CD4-positive, alpha-beta T cell treated with Interleukin-4 for 1 hour (primary cell): ENCODE data around the gene LAPTM5.
A peak's percentile ranks its signal among the peaks of the same experiment; 100 is the strongest.
"Not testable (repeated sequence)": the region's sequence is repeated elsewhere in the genome, so short reads cannot be mapped to it uniquely, and the experiment has no call there.

Source experiments
- DNase-seq, 2 donors: peaks; one replicate each; pipeline ENCODE4 v3.0.0-alpha.2; 2020 to 2022

Gene LAPTM5

DNA sequence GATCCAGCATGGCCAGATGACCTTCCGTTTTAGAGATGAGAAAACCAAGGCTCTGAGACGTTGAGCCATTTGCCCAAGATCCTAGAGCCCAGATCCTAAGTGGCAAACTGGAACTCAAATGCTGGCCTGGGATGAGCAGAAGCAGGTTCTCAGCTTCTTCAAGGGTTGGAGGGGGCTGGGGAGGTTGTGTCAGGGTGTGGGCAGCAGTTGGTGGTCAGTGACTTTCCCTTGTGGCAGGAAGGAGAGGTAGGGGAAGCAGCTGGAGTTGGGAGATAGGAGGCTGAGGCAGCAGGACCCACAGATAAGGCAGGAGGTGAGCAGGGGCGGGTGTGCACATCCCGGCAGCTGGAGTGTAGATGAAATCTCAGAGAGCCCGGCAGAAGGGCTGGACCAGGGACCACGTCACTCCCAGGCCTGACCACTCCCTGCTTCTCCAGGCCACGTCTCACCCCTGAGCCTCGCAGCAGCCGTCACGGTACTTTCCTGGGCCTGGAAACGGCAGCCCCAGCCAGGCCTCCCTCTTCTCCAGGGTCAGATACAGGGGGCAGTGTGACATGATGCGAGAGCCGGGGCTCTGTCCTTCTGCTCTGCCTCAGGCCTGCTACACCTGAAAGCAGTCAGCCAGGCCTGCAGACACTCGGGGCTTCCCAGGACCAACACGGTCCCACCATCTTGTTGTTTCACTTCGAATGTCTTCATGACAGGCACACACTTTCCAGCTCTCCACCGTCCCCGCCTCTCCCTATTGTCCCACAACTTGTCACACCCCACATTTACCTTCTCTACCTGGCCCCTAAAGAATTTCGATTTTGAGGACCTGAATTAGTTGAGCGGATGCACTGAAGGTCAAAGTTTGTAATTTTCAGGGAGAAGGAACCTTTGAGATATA, 11.5 kb upstream of the LAPTM5 start:
- peak in 1 of 2 donors; percentile 41 for DNase-seq

DNA sequence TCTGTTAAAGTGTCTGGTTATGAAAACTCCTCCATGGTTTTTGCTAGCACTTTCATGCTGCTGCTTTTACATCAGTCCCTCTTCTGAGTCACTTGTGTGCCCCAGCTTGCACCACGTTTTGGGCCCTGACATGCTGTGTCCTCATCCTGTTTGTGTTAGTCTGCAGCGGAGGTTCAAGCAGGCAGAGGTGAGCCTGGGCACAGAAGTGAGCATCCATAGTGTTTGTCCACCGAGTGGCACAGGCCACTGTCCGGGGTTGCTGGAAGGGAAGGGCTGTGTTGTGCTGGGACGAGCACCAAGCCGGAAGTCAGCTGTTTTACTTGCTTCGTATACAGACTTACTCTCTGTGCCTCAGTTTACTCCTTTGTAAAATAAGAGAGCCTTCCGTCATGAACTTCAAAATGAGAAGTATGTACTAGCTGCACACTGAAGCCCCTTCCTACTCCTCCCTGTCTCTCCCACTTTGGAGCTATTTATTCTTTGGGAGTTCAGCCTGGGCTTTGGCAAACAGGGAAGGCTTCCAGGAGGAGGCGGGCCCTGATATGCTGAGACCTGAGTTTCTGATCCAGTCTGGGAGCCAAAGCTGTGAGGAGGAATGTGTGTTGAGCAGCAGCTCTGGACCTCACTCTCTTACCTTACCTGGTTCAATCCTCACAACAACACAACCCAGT, 10.7 kb upstream of the LAPTM5 start:
- no peak for DNase-seq

DNA sequence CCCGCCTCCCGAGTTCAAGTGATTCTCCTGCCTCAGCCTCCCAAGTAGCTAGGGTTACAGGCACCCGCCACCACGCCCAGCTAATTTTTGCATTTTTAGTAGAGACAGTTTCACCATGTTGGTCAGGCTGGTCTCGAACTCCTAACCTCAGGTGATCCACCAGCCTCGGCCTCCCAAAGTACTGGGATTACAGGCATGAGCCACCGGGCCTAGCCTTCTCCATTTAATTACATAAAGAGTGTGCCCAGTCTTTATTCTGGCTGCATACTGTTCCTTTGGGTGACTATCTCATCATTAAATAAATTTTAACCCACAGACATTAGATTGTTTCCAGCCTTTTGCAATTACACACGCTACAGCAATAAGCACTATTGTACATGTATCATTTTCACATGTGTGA, 9.4 kb upstream of the LAPTM5 start:
- not testable (repeated sequence) for DNase-seq

DNA sequence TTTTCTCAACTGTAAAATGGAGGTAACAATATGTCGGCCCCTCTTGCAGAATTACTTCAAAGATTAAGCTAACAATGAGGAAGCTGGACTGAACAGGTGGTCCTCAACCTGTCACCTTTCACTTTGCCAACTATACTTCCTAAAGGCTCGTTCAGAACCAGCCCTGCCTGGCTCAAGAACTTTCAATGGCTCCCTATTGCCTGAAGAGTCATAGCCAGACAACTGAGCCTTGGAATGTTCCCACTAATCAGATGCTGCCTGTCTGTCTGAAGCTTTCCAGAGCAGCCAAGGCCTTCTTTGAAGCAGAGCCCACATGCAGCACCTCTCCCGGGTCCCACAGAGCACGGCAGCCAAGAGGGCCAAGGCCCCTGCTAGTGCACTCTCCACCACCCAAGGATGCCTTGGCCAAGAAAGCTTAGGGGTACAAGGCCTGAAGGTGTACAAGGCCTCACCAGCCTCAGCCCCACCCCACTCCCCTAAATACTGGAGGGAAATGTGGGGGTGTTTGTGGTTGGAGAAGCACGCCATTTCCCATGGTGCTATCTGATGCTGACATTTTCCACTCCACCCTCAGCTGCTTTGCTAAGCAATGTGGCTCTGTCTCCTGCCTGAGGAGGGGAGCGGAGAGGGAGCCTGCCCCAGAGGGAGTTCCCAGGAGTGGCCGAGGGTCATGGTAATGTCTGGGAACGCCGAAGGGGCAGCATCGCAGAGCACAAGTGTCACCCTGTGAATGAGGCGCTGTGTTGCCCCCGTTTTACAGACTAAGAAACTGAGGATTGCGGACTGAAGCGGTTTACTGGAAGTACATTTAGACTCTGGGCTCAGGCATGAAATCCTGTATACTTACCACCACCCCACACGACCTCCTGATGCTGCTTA, 8.2 kb upstream of the LAPTM5 start:
- no peak for DNase-seq

DNA sequence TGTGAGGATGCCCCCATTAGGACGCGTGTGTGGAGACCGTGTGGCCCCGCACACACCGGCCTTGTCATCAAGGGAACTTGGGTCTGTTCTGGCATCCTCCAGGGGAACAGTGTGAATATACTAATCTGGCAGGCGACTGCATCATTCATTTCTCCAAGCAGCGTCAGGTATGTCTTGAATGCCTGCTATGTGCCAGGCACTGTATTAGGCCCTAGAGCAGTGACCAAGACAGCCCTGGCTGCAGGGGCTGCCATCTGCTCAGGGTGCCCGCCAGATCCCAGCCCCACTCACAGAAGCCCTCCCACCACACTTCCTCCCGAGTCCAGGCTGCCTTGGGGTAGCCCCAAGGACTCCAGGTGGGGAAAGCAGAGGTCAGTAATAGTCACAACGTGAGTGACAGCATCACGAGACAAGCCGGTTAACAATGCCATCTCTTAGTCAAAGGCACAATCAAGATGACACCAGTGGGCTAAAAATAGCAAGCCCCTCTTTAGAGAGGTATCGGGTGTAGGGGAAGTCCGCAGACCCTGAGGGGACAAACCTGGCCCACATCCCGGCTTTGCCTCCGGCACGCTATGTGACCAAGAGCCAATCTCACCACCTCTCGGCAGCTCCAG, 7.5 kb upstream of the LAPTM5 start:
- no peak for DNase-seq

DNA sequence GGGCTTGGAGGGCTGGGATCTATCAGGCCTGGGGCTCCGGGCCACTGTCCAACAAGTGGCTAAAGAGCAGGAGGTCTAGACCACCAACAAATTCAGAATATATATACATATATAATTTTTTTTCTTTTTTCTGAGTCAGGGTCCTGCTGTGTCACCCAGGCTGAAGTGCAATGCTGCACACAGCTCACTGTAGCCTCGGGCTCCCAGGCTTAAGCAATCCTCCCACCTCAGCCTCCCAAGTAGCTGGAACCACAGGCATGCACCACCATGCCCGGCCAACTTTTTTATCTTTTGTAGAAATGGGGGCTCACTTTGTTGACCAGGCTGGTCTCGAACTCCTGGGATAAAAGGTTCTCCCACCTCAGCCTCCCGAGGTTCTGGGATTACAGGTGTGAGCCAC, 6.8 kb upstream of the LAPTM5 start:
- no peak for DNase-seq

DNA sequence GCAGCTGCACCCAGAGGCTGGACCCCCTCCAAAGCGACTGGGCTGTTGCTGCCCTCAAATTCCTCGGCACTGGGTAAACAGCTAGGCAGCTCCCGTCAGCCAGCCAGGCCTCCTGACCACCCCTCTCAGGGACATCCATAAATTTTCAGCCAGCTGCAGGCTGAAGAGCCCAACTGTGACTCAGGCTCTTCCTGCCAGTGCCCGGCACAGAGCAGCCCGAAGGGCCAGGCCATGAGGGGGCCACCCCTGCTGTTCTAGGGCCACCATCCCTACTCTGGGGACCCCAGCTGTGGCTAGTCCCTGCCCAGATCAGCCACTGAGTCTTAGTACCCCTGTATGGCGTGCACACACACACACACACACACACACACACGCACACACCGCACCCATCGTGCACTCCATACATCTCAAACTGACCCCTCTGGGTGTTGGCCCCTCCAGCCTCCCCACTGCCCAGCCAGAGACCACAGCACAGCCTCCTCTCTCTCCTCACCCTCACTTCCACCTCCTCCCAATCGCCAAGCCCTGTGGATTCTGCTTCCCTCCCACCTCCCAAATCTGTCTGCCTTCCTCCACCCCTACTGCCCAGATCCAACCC, 6.2 kb upstream of the LAPTM5 start:
- no peak for DNase-seq

DNA sequence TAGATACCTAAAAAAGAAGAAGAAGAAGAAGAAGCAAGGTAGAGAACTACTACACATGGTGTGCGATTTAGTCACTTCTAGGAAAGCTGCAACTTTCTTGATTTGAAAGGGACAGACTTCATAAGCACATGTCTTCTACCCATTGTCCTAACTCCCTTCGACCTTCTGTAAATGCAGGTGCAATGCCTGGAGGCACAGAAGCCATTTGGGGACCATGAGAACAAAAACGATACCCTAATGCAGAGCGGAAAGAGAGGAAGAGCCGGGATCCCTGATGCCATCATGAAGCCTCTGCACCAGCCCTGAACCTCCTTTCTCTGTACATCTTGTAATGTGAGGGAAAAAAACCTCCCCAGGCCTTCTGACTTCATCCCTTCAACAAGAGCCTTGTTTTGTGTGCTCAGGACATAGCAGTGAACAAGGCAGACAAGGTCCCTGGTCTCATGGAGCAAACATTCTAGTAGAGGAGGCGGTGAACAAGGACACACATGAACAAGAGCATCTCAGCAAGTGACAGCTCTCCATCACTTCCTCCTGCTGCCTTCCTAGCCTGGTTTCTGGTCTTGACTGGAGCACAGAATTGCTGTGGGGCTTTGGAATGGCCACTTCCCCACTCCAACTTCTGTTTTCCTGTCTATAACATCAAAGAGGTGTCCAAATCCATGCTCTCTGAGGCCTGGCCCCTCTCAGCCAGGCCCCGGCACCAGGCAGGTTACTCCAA, 5.5 kb upstream of the LAPTM5 start:
- DNase-seq = no peak

DNA sequence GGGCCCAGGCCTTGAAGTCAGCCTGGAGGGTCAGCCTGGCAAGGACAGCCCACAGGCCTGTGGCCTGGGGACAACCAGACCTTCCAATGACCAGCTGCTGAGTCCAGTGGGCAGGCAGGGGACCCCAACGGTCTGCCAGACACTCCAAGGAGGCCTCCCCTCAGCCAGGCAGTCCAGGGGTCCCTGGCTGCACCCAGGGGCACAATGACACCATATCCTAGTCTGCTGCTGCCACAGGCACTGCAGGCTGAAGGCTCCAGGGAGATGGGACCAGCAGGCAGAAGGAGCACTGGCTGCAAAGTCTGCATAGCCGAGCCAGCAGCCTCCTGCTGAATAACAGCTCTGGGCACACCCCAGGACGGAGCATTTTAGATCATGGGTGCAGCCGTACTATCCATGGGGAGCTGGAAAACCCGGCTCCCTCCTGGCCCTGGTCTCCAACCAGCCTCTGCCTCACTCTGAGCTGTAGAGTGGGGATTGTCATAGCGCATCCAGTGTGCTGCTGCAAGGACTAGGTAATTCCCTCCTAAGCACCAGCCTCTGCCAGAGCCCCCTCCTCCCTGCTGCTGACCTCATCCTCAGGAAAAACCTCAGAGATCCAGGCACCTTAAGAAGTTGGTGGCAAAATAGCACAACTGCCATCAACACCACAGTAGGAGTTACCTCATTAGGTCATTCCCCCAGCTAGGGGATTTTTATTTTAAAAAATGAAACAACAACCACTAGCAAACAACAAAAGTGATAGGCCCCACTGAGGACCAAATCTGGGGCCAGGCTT, 4.8 kb upstream of the LAPTM5 start:
- no peak for DNase-seq

DNA sequence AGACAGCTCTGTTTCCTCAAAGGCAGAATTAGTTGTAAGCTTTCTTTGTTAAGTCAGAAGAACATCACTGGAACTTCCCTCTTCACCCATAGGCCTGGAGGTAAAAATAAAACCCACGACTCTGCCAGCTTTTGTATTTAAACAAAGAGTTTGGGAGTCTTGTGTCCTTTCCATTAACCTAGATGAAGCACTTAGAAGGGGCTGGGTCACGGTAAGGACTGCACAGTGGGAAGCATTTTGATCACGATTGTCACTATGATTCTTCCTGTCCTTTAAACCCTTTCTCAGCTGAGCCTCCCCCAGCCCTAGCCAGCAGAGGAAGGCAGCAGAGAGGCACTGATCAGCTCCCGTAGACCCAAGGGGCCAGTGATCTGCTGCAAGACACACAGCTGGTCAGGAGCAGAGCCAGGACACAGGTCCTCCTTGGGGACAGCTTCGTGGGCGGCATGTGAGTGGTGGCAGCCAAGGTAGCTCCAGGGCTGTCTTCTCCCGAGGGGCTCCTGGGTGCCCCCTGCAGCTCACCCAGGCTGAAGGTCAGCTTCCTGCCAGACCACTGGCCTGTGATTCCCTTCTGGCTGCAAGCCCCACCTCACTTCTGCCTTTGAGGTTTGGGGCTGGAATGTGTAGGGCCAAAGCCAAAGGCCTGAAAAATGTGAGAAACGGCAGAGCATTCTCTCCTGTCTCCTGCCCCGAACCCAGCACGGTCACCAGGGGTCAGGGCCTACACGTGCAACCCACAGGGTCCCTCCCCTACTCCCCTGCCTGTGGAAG, 4.0 kb upstream of the LAPTM5 start:
- no peak for DNase-seq

DNA sequence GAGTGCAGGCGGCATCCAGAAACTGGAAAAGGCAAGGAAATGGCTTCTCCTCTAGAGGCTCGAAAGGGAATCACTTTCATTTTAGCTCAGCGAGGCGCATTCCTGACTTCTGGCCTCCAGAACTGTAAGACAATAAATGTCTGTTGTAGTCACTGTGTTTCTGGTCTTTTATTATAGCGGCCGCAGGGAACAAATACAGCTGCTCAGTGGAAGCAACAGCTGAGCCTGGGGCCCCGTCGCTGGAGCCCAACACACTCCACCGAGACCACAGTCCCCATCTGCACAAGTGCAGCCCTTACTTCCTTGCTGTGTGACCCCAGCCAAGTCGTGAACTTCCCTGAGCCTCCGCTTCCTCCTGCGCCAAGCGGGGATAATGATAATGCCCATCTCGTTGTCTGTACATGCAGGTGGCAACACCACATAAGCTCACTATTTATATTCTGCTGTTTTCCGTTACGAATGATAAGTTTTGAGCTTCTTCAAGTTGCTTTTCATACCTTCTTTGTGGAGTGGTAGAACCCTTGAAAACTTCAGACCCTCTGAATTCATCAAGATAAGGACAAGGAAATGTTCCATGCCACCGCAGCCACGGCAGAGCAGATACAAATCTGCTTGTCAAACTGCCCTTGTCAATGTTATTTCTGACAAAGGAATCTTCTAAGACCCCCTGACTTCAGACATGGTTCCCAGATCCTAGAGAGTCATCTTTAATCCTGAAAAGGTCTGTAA, 3.2 kb upstream of the LAPTM5 start:
- no peak for DNase-seq

DNA sequence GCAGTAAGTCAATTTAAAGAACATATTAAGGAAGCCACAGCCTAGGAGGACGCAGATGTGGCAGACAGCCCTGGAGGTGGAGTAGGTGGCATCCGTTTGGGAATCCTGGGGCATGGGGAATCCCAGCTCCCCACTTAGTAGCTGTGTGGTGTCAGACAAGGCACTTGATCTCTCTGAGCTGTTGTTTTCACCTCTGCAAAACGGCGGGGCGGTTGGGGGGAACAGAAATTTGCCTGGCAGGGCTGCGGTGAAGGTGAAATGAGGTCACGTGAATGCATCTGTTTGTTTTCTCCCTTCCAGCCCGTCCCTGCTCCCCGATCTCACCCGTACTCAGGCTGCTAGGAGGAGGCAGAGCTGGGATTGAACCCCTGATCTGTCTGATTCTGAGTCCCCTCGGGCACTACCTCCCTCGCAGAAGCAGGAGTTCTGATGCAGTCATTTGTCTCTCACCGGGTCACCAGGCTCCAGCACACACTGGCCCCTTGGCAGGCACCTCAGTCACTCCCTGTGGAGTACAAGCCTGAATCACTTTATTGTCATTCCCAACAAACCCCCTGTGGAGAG, 2.2 kb upstream of the LAPTM5 start:
- DNase-seq = peak; percentile 69 to 71

DNA sequence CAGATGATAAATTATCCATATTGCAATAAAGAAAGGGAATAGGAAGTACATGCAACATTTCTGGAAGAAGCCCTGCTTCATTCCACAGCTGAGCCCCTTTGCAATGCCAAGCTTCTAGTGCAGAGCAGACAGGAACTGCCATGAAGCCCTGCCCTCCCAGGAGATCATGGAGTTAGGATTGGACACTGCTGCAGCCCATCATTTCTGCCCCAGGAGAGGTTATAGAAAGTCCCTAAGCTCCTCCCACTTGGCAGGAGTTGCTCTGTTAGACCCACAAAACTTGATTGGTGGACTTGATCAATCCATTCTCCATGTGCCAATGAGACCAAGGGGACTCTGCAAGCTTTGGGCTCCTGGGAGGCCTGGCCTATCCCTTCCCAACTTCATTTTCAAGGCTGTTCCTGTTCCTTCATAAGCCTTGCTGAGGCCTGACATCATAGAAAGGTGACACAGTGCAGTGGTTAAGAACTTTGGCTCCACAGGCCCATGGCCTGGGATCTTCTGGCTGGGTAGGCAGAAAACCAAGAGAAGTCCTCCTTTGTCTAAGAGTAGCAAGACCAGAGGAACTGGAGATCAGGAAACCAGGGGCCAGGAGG, 1.3 kb upstream of the LAPTM5 start:
- no peak for DNase-seq

DNA sequence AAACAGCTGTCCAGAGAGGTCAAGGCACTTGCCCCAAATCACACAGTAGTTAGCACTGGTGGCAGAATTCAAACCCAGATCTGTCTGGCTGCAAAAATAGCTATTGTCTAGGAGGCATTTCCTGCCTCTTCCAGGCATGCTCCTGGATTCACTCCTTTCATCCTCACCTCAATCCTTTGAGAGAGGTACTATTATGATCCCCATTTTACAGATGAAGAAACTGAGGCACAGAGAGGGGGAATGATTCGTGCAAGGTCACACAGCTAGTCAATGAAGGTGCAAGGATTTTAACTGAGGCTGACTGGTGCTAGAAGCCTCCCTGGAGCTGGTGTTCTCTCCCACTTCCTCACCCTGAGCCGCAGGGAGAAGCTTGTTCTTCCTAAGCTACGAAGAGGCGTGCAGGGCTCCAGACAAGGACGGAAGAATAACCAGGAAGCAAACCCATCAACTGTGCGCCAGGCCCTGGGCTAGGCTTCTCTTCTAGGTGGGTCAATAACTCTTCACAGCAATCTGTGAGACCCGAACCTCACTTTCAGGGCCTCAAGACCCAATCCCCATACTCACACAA, 631 bp upstream of the LAPTM5 start:
- DNase-seq = no peak

DNA sequence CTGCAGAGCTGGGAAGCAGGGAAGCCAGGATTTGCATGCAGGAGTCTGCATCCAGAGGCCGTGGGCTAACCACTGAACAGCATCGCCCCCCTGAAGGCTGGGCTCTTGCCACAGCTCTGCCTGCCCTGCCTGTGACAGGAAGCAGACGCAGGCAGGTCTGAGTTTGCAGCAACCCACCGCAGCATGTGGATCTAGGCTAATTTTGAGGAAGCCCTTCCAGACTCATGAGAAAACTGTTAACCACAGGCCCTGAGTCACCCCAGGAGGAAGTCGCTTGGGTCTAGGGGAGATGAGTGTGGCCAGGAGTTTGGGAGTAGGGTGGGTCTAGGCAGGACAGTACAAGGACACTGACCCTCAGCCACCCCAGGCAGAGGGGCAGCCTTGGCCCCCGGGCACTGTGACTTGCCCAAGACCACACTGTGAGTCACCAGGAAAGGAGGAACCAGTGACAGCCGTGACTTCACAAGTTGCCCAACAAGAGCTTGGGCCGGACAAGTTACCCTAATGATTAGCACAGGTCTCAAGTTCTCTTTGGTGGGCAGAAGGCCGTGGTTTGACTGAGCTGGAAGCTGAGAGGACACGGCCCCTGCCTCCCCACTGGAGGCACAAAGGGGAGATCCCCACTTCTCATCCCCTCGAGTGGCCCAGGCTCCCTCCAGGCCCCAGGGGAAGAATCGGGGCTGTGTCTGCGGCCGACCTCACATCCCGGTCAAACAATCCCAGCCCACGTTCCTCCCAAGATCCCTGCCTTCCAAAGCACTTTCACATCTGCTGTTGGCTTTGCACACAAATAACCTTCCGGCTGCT, 826 bp downstream of the LAPTM5 start:
- DNase-seq = peak; percentile 81 to 91

DNA sequence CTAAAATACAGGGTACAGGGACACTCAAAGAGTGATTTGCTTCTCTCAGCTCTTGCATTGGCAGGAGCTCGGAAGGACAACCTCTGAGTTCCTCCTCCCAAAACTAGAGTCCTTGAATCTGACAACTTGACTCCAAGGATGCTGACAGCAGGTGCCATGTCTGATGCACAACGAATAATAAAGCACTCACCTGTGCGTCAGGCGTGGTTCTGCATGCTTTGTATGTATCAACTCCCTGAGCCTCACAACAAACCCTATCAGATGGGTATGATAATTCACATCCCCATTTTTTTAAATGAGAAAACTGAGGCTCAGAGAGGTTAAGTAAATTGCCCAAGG, 1.4 kb downstream of the LAPTM5 start:
- DNase-seq = no peak

DNA sequence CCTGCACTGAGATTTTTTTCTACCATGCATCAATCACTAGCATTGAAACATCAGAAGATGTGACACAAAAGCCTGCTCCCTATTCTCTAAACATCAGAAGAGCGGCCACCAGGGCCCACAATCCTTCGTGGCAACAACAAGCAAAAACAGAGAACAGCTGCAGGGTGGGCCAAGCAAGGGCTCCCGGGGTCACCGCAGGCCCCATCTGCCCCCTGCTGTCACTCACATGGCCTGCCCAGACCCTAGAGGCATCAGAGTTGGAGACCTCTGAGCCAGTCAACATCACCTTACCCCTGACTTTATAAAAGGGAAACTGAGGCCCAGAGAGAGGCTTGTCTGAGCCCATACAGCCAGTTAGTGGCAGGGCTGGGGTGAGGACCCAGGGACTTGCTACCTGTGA, 1.8 kb downstream of the LAPTM5 start:
- DNase-seq = no peak

DNA sequence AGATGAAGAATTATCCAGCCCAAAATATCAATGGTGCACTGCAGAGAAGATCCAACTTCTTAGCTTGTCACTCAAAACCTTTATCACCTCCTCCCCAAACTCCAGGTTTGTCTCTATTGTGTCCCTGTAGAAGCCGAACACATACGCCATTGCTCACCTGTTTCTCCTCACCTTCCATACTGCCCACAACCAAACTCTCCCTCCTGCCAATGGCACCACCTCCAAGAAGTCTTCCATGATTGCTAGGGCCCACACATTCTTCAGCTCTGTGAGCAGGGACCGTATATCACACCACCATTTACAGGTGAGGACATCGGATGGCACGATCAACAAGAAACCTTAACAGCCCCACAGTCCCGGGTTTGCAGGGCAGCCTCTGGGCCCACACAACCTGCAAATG, 2.2 kb downstream of the LAPTM5 start:
- no peak for DNase-seq
